GM21723 (cell line): ENCODE results near the gene TBC1D16.

Experiments used
- ATAC-seq: cut with Tn5 transposase; IDR thresholded peaks from one replicate; pipeline ENCODE4 v1.9.1; 2021; ENCODE audit warnings: mild to moderate bottlenecking, moderate library complexity; ENCODE audit not compliant: unreplicated experiment

Gene TBC1D16

DNA sequence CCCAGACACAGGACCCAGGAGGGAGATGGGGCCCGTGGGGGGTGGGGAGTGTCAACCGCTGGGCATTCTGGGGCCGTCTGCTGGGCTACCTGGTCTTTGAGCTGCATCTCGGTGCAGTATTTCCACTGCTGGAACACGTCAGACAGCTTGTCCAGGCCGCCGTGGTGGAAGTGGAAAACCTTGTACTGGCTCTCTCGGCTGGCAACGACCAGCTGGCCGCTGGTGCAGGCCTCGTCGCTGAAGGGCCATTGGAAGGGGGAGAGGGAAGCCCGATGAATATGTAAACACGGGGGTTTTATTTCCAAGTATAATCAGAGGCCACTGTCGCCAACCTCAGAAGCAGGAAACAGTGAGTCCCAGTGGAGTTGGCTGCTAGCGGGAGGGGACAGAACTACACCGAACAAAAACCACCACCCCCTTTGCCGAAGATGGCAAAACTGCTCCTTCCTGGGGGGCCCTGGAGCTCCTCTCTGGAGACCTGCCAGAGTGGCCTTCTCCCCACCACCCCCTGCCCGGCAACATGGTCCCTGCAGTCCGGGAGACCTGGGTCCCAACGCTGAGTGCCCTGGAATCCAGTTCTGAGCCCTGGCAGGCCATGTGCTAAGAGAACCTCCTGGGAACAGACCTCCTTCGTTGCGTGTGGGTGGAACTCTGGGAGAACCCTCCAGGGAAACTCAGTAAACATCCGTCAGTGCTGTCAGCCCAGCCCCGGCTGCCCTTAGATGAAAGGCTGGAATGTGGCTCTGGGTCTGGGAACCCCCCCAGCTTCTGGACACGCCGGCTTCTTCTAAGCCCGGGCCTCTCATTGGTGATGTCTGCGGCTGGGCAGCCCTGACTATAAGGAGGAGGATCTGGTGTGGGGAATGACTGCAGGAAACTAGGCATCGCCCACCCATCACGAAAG, 84.1 kb downstream of the TBC1D16 start:
- ATAC-seq: no peak

DNA sequence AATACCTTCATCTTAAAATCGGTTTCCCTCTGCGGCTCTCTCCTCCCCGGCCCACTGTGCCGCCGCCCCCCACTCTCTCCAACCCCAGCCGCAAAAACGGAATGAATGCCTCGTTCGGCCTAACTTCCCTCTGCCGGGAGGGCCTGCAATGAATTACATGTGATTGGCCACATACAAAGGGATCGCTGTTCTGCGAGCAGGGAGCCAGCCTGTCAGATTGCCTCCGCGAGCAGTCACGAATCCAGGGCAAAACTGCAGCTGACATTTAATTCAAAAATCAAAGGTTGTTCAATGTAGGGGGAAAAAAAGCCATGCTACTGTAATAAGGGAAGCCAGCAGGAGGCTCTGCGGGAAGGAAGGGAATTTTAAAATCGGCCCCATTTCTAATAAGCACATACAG, 84.9 kb downstream of the TBC1D16 start:
- no peak for ATAC-seq

DNA sequence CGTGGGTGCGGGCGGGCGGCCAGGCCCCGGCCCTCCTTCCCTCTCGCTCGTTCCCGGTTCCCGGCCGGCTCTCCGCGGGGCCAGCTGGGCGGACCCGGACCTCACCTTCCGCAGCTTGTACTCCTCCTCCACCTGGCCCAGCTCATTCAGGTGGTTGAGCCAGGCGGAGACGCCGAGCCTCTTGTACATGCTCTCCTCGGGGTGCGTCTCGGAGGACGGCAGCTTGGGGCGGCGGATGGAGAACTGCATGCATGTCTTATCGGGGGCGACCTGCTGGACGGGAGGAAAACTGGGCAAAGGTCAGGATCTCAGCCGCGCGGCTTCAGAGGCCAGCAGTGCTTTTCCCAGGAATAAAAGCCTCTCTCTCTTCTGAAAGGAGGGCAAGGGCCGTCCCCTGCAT, 85.4 kb downstream of the TBC1D16 start:
- ATAC-seq: no peak

DNA sequence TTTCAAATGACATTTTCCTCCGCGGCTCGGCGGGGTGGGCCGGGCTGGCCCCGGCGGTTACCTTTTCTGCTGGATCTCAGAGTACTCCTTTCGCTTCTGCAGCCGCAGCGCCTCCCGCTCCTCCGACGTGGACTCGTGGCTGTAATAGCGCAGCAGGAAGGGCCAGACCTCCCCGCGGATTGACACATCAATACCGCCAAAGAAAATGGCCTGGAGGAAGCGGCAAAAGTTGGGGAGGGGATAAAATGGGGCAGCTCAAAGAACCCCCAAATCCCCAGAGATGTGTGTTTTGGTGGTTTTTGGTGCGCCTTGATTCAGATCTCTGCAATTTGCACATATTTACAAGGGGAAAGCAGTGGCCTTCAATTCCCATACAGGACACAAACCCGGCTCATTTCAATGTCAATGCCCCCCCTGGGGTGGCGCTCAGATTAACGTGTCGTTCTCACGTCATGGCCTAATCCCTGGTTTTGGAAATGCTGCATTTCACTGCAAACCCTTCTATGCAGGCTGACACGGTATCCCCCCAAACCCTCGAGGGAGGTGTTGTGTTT, 85.9 kb downstream of the TBC1D16 start:
- no peak for ATAC-seq

DNA sequence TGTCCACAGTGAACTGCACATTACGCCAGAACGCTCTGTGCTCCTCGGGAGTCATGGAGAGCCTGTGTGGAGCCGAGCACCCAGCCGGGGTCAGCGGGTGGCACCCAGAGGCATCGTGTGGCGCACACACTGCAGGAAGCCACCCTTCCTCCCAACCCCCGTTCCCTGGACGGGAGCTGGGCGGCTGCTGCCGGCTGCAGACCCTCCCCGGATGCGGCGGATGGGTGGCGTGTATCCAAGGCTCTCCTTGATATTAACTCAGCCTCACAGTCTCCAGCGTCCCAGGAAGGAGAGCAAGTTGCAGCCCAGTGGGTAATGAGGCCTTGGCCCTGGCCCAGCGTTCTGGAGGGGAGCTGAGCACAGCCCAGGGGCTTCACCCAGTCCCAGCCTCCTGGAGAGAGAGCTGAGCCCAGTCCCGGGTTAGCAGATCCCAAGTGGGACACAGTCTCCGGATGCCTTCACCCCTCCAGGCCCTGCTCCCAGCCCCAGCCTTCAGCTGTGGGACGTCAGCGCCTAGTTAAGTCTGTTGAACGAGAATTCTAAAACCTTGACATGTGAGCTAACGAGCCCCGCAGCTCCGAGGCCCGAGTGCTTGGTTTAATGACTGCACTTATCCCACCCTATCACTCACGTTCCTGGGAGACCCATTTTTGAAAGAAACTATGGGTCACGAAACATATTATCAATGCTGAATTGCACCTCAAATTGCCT, 86.6 kb downstream of the TBC1D16 start:
- ATAC-seq: no peak

DNA sequence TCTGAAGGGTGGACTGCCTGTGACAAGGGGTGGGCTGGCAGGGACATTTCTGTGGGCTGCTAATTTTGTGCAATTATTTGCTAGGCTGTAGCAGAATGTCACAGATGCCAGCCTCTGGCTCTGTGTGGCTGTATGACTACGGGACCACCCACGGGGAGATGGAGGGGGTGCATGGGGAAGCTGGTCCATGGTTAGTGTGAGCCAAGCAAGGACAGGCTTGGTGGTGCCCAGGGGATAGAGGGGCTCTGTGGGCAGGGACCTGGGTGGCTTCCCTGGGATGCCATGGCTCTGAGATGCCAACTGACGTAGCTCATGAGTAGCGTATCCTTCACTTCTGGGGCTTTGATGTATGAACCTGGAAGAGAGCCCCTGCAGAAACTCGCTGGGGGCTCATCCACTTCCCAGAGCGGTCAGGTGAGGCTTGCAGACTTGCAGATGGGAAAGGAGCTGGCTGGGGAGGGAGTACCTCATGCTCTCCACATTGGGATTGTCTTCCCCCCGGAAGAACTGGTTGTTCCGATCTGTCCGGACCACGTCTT, 87.2 kb downstream of the TBC1D16 start:
- no peak for ATAC-seq

DNA sequence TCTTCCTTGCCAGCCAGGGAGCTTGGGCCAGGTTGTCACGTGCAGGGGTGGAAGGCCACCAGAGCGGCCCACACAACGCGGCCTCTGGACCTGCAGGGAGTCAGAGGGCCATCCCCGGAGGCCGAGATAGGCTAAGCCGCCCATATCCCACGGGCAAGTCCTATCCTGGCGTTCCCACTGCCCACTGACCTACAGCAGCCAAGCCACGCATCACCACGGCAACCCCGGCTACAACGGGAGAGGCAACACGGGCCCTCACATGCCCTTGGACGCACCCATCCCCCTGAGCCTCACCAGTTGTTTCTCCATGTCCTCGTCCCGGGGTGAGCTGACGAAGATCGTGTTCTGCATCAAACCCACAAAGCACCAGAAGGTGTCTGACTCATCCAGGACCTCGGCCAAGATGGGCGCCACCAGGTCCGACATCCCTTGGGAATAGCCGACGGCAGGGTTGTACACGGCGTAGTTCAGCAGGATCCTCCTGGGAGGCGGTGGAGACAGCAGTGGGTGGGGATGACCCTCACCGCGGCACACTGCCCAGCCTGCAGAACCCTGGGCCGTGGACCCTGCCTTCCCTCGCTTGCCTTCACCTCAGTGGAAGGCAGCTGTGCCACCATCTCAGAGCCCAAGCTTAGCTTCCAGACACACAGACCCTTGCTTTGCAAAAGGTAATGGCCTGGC, 88.2 kb downstream of the TBC1D16 start:
- no peak for ATAC-seq

DNA sequence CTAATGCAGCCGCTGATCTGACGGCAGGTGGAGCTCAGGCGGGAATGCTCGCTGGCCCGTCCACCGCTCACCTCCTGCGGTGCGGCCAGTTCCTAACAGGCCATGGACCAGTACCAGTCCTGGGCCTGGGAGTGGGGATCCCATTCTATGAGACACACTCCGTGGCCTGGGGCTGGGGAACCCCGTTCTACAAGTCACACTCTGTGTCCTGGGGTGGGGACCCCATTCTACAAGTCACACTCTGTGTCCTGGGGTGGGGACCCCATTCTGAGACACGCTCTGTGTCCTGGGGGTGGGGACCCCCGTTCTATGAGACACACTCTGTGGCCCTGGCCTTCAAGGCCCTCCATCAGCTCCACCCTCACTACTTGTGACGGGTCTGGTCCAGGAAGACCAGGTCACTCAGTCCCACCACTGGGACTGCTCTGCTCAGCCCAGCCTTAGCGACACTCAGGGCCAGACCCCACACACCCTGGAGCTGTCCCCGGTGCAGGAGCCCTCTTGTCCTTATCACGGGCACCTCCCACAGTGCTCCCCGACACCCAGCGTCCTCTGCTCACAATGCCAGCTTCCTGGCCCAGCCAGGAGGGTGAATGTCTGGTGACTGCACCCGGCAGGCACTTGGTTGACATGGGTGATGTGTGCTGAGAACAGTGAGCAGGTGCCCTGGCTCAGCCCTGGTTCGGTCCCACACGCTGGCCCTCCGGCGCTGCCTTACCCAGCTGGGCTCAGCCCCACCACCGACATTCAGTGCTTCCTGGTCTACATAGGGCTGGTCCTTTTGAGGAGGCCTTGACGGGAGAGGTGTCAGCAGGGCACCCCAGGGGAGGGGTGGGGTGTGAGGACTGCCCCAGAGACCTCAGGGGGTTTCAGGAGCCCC, 89.1 kb downstream of the TBC1D16 start:
- ATAC-seq: no peak

DNA sequence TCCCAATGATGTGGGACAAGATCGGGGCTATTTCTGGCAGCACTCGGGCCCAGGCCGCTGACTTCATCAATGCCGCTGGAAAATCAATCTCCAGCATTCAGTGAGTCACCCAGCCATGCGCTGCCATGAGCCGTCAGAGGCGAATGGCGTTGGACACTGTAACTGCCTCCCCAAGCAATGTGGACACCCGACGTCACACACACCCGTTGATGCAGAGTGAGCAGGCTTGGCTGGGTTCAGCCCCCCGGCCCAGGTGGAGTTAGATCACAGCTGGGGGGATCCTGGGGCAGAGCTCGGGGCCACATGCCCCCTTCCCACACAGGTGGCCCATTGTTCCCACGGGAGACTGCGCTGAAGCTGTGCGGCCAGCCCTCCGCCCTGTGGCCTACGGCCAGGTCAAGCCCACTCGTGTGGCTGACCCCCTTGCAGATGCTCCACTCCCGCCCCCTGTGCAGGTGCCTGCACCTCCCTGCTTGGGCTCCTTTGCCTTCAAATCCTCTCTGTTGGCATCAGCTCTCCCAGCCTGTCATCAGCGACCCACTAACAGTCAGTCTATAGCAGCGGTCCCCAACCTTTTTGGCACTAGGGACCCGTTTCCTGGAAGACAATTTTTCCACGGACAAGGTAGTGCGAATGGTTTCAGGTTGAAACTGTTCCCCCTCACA, 89.9 kb downstream of the TBC1D16 start:
- no peak for ATAC-seq

DNA sequence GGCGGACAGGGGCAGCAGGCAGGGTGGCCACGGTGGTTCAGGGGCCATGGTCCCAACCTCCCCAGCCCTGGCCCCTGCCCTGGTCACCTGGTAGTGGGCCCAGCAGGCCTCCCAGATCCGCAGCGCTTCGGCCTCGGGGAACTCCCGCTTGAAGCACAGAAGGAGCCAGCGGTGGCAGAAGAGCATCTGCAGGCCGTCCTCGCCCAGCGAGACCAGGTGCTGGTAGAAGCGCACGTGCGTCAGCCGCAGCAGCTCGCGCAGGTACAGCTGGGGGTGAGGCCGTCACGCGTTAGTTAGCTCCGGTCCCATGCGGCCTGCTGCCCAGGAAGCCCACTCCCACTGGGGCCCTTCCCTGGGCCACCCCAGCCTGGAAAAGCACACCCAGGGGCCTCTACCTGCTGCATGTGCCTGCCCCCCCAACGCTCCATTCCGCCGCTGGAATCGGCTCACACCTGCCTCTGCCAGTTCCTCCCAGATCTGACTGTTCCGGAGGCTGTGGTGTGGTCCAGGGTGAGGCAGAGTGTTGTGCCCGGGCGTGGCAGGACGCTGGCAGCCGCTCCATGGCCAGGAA, 90.8 kb downstream of the TBC1D16 start:
- no peak for ATAC-seq

DNA sequence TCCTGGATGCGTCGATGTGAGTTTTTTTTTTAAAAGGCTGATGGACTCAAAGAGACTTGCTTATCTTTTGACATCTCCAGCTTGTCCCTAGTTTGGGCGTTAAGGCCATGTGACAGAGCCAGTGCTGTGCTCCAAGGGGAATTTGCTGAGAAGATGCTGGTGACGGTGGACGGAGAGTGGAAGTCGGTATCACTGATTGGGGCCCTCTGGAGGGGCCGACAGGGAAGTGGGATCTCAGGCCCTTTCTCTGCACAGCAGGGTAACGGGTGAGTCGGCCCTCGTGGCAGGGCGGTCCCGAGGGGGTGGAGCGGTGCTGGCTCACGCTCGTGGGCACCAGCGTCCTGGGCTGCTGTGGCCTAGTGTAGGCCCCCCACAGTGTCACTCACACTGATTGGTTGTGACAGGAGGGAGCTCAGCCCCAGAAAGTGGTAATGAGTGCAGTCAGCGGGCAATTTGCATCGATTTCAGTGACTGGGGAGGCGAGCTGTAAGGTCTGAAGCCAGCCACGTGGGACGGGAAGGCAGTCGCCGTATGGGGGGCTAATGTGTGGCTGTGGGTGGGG, 91.3 kb downstream of the TBC1D16 start:
- ATAC-seq: no peak

DNA sequence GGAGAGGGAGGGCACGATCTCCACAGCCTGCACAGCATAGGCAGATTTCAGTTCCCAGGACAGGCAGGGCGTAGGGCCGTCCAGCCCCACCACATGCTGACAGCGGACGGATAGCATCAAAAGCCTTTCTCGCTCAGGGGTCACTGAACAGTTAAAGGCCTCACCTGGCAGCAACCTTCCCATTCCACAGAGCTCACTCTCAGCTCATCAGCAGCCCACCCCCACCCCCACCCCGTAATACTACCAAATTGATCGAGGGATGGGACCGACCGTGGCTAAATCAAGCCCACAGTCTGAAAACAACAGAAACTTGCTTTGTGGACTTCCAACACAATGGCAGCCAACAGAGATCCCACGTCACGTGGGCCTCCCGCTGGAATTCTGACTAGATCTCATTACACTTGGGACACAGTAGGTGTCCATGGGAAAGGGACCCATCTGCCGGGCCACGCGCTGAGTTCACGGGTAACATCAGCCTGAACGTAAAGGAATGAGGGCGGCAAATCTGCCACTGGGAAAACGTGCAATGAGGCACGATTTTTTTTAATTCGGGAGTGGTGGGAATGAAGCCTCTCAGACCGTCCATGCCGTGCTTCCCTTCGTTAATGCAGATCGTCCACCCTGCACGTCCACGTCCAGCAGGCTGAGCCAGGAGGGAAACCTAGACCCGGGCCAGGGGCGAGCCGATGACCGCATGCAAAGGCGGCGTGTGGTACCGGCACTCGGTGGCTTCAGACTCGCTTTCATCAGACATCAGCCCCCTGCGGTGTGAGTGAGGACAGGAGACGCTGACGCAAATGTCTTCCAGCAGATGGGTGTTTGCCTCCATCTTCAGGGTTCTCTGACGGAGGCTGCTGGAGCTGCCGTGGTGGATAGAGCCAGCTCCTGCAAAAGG, 92.1 kb downstream of the TBC1D16 start:
- ATAC-seq: no peak

DNA sequence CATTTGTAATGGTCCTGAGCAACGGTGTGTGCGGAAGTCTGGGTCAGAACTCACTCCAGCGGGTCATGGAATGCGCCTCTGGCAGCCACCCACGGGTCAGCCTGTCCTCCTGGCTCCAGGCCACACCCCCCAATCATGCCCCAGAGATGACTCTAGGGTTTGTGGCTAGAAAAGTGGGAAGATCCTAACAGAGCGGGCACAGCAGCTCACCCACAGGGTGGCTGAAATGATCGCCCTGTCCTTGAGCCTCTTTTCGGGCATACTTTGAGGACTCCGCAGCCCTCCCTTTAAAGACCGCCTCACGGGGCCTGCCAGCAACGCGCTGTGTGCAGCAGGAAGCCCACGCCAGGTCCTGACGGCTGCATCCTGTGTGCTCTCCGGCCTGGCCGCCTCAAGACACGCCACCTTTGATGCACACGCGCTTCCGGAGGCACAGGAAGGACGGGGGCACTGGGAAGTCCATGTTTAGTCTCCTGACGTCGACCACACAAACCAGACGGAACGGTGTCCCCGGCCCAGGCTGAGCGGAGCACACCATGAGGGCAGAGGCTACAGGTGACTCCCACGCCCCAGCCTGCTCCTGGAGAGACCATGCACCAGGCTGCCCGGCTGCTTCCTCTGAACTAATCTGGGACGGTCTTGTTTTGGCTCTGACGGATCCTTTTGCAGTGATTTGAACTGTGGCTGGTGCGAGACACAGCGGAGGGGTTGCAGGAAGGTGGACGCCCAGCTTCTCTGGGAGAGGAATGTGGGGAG, 92.9 kb downstream of the TBC1D16 start:
- ATAC-seq: no peak

DNA sequence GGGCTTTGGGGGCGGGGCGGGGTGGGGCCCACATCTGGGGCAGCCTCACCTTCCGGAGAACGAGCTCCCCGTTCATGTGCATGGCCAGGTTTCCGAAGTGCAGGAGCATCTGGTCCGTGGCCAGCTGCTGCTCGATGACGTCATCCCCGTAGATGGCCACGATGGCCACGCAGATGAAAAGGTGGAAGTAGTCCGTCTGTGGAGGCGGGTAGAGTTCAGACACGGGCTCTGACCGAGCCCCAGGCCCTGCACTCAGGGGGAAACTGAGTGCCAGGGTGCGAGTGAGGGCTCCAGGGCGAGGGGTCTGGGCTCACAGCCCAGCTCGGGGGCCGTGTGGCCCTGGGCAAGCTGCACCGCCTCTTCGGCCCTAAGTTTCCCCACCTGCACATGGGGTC, 93.7 kb downstream of the TBC1D16 start:
- no peak for ATAC-seq

DNA sequence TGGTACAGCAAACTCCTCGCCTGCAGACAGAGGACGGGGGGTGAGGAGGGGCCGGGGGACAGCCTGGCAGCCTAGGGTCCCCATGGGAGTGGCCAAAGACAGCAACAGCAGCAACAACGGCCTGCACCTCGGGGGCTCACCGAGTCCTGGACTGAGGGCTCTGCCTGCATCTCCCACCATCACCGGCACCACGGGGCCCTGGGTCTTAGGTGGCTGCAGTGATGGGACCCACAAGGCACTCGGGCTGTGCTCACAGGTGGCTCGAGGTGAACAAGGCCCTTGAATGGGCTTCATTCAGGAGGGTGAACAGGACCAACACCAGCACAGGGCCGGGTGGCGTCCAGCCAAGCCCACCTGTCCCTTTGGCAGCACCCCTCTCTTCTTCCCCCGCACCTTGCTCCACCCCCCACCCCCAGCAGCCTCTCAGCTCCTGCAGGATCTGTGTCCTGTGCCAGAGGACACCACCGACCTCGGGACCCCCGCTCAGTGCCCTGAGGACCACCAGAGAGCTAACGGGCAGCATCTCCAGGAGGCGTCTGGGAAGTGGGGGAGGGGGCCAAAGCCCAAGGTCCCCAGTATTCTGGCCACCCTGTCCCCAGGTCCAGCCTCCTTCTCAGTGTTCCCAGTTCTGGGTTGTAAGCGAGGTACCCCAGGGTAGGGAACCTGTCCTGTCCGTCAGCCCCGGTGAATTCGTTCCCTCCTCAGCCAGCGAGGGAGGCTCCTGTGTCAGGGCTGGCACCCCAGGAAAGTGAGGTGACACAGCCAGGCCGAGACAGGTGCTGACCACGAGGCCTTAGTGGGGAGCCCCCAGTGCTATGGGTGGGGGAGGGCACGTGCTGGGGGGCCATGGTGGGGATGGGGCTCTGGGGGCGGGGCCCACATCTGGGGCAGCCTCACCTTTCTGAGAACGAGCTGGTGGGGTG, 94.3 kb downstream of the TBC1D16 start:
- no peak for ATAC-seq

DNA sequence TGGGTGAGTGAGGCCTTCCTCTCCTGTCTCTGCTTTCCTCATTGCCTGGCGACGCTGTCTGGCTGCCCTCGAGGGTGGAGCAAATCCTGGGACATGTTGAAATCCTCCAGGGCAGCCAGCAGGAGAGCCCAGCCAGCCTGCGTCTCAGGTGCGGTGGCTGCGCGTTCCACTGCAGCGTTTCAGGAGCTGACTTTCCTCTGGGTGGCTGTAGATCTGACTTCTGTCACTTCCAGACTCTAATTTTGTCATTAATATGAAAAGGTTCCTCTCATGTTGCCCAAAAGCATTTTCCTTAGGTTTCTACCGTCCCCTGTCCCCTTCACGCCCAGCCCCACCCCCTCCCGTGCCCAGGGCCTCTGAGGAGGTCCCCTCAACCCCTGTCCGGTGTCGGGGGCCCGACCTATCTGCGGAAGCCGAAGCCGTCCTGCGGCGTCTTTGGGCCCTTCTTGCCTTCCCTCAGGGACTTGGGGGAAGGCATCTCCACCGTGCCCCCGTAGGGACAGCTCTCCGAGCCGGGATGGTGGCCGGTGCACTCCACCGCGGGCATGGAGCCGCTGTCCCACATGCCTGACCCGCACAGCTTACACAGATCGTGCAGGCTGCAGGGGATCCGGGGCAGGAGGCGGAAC, 95.1 kb downstream of the TBC1D16 start:
- ATAC-seq: no peak
